ENCODE data around the gene FAM222B.

GRCh38 chr17:28854457-28855335 is 12.1 kb upstream of the FAM222B start, which contains the start of gene ERAL1:
- no peak for TF ChIP-seq CTCF (IDR thresholded peaks at IDR 0.05; ENCODE audit: low read depth, low read length, poor library complexity, severe bottlenecking)
- TF ChIP-seq EZH2phosphoT487 (IDR thresholded peaks at IDR 0.05; ENCODE audit: borderline replicate concordance, low read length): no peak

Data from DOHH2 (cell line).